Measurements from ENCODE around the gene VSIG4. TPM values are rescaled to one million over a fixed set of nuclear protein-coding genes. Genes with fewer than 3 reads are reported as not detected.

VSIG4 gene
- total RNA-seq, 1 experiment from 2014 or later, result not detected

DNA sequence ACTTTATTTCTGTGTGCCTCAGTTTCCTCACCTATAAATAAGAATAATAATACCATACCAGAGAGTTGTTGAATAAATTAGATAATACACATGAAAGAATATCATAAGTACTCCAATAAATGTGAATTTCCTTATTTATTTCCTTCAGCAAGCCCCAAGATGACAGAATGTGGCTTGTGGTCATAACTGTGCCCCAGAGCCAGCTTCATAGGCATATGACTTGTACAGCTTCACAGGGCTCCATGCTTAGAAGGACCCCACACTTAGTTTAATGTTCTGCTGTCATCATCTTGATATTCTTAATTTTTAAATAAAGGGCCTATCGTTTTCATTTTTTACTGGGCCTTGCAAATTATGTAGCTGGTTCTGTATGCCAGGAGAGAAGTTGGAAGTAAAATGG is 25.3 kb downstream of the VSIG4 start:
- no peak for DNase-seq (ENCODE audit: low spot score)
- in situ Hi-C loops (cut with HindIII; ENCODE audit: low sequenced_read_pairs), result no loop called here

GRCh38 chrX:66014084-66014483 is 25.8 kb downstream of the VSIG4 start:
- DNase-seq (ENCODE audit: low spot score), result no peak
- in situ Hi-C loops (cut with HindIII; ENCODE audit: low sequenced_read_pairs), result no loop called here

DNA sequence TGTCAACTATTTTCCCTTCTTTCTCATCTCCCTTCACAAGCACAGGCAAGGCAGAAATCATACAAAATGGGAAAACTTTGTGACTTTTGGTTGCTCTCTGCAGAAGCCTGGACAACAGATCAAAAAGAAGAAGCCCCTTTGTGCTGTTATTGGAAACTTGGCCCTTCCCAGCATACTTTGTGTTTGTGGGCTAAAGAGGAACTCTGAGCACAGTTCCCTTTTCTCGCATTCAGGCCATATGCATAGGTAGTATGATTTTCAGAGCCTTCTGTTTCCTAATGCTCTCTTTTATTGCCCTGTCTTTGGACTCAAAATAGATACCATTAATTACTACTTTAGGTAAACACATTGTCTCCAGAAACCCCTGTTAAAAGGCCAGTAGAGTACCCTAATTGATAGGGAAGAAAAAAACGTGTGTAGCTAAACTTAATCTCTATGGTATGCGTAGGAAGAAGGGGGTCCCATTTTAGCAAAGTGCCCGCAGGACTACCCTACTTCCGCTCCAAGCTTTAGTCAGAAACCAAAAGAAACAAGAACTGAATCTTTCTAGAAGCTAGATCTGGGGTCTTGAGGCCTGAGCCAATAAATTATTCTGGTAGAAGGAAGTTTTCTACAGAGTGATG is 26.6 kb downstream of the VSIG4 start:
- in situ Hi-C loops (cut with HindIII; ENCODE audit: low sequenced_read_pairs), result no loop called here

GRCh38 chrX:66012094-66012534 is 27.8 kb downstream of the VSIG4 start:
- in situ Hi-C loops (cut with HindIII; ENCODE audit: low sequenced_read_pairs), result no loop called here

More for the DNA sequence above, 26.6 kb downstream of the VSIG4 start:
- DNase-seq (ENCODE audit: low spot score), result no peak

DNA sequence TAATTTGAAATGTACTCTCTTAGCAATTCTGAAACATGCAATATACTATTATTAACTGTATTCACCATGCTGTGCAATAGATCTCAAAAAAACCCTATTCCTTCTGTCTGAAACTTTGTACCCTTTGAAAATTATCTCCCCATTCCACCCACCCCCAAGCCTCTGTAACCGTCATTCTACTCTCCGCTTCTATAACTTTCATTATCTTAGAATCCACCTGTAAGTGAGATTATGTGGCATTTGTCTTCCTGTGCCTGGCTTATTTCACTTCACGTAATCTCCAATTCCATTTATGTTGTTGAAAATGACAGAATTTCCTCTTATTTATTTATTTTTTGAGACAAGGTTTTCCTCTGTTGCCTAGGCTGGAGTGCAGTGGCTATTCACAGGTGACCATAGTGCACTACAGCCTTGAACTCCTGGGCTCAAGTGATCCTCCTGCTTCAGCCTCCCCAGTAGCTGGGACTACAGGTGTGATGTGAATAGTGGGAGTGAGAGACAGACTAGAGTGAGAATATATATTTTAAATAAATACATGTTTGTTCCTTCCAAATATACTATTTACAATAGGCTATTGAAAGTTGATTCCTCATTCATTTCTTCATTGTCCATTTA is 30.5 kb downstream of the VSIG4 start:
- no peak for DNase-seq (ENCODE audit: low spot score)
- in situ Hi-C loops (cut with HindIII; ENCODE audit: low sequenced_read_pairs), result no loop called here

More at GRCh38 chrX:66012094-66012534, 27.8 kb downstream of the VSIG4 start:
- no peak for DNase-seq (ENCODE audit: low spot score)

GRCh38 chrX:66008328-66008970 is 31.4 kb downstream of the VSIG4 start:
- in situ Hi-C loops (cut with HindIII; ENCODE audit: low sequenced_read_pairs), result no loop called here
- no peak for DNase-seq (ENCODE audit: low spot score)

DNA sequence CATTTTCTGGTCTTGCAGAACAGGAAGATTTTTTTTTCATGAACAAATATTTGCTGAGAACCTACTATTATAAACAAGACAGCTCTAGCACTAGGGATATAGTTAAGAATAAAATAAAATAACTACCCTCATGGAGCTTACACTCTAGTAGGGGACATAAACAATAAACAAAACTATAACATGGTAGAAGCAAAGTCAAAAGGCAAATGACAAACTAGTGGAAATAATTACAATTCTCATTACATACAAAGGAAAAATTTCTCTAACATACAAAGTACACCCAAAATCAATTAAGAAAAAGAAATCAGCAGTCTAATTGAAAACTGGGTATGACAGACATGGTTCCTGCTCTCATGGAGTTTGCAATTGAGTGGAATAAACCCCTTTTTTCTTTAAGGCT is 32.0 kb downstream of the VSIG4 start:
- no peak for DNase-seq (ENCODE audit: low spot score)
- in situ Hi-C loops (cut with HindIII; ENCODE audit: low sequenced_read_pairs), result no loop called here

GRCh38 chrX:66005830-66006449 is 33.9 kb downstream of the VSIG4 start:
- in situ Hi-C loops (cut with HindIII; ENCODE audit: low sequenced_read_pairs), result no loop called here

DNA sequence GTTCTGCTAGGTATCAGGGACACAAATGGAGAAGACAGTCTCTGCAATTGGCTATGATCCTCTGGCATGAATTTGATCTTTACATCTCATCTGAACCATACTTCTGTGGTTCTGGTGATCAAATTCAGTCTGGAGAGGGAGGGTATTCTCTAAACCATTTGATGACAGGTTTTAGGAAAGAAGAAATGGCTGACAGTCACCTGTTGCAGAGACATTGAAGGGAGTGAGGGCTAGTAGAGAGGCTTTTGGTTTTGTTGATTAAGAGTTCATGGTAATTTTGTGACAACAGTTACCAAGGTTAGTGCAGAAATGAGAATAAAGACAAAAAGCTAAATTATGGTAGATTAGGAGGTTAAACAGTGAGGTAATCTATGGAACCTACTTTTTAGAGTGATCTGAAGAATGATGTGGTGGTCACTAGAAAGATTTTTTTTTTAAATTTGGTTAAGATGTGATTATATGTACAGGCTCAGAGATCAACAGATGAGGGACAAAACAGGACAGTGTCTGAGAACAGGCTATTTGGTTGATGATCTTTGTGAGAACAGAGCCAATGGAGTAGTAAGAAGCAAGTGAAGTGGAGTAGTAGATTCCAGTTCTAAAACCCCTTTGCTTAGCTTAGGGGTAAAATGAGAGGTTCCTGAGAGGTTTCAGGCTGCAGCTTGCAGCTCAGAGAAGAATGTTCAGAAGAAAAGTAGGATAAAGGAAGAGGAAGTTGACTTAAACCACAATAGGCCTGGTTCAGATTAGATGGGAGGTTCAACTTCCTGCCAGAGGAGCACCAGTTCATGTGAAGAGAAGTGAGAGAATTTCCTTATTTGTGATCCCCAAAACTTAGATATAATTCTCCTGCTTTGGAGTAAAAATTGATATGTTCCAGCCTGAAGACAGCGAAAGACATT is 34.7 kb downstream of the VSIG4 start:
- DNase-seq (ENCODE audit: low spot score), result no peak
- in situ Hi-C loops (cut with HindIII; ENCODE audit: low sequenced_read_pairs), result no loop called here

More at GRCh38 chrX:66005830-66006449, 33.9 kb downstream of the VSIG4 start:
- DNase-seq (ENCODE audit: low spot score), result no peak

DNA sequence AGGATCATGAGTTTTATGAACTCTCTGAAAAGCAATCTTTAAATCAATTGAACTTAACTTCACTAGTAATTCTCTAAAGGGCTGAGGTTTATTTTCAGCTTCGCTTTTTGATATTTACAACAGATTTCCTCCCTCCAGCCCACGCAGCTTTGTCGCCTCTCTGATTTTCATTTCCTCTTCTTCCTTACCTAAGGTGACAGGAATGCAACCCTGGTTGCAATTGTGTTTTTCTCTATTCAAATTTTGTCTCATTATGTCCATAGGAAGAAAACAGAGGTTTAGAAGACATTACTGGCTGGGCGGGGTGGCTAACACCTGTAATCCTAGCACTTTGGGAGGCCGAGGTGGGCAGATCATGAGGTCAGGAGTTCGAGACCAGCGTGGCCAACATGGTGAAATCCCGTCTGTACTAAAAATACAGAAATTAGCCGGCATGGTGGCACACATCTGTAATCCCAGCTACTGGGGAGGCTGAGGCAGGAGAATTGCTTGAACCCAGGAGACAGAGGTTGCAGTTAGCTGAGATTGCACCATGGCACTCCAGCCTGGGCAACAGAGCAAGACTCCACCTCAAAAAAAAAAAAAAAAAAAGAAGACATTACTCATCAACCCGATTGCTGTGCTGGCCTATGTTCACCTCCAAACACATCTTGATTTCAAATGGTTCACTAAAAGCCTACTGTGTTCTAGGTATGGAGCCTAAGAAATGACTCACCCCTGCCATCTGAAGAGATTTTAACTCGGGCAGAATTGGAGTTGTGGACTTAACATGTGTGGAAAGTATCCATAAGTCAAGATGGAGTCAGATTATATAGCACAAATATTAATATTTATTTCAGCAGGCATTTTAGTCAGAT is 36.8 kb downstream of the VSIG4 start:
- DNase-seq (ENCODE audit: low spot score), result no peak
- in situ Hi-C loops (cut with HindIII; ENCODE audit: low sequenced_read_pairs), result no loop called here

DNA sequence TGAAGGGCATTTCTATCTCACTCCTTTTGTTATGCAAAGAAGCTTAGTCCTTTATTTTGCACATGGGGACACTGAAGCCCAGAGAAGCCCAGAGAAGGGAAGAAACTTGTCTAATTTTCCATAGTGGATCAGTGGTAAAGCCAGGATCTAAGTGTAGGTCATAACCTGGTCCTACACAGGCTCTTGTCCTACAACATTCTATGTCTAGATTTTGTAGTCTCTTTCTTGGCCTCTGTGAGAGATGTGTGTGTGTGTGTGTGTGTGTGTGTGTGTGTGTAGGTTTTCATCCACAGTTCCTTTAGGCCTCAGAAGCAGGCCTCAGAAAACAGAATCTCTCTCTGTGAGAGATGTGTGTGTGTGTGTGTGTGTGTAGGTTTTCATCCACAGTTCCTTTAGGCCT is 38.3 kb downstream of the VSIG4 start:
- no peak for DNase-seq (ENCODE audit: low spot score)
- in situ Hi-C loops (cut with HindIII; ENCODE audit: low sequenced_read_pairs), result no loop called here

- no peak for DNase-seq (ENCODE audit: low spot score)
Measured at GRCh38 chrX:66000628-66001272, 39.1 kb downstream of the VSIG4 start.

GRCh38 chrX:66000178-66000577 is 39.7 kb downstream of the VSIG4 start:
- no peak for DNase-seq (ENCODE audit: low spot score)
- in situ Hi-C loops (cut with HindIII; ENCODE audit: low sequenced_read_pairs), result no loop called here

More at GRCh38 chrX:66000628-66001272, 39.1 kb downstream of the VSIG4 start:
- in situ Hi-C loops (cut with HindIII; ENCODE audit: low sequenced_read_pairs), result no loop called here

DNA sequence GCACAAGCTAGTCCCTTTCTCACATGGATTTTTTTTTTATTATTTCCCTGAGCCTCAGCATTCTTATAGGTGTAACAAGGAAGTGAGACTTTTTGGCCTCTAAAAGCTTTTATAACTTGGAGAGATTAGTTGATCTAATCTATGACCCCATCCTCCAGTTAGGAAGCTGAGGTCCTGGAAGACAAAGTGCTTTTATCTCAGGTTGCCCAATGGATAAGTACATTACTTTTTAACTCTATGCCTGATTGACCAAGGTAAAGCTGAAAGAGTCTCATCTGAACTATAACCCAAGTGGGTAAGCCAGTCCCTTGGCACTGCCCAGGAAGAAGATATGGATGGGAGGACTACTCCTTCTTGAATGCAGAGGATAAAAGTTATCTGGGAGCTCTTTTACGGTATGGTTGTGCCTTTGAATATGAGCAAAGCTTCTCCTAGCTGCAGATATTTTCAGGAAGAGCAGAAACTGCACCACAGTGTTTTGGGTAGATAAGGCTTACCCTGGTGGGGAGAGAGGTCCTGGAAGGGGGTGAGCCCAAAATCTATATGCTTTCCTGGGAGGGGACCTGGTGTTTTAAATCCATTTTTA is 40.2 kb downstream of the VSIG4 start:
- in situ Hi-C loops (cut with HindIII; ENCODE audit: low sequenced_read_pairs), result no loop called here
- DNase-seq (ENCODE audit: low spot score), result no peak

- in situ Hi-C loops (cut with HindIII; ENCODE audit: low sequenced_read_pairs), result no loop called here
- DNase-seq (ENCODE audit: low spot score), result no peak
Measured at GRCh38 chrX:65999029-65999562, 40.8 kb downstream of the VSIG4 start.

DNA sequence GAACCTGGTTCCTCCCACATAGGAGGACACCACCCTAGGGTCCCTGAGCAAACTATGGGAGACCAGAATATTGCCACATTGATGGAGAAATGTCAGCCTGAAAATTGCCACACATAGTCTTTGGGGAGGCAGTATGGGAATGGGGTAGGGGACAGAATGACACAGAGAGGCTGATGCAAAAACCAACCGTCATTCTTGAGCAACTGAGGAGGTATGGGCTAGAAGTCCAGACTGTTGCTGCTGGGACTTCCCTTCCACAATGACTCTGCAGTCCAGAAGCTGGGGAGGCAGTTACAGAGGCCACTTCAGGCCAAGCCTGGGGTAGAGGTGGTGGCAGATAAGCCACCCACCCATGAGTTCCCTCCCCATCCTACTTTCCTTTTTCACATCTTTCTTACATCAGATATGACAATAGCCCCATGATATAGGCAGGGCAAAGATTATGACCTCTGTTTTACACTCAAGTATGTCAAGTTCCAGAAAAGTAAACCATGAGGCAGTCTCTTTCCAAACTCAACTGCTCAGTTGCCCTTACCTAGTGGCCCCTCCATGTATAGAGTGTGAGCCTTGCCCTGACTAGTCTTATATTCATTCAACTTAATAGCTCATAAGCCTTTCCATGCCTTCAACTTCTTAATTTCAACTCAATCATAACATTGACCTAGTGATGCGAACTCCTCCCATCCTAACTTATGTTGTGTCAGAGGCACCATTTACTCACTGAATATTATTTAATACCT is 41.7 kb downstream of the VSIG4 start:
- in situ Hi-C loops (cut with HindIII; ENCODE audit: low sequenced_read_pairs), result no loop called here
- no peak for DNase-seq (ENCODE audit: low spot score)
